IPS DF 6.9 (cell line): Measurements from ENCODE around the gene SEMA5B.

Experiments
- DNase-seq: peaks from one replicate; pipeline ENCODE4 v3.0.0-alpha.2; 2013; ENCODE audit warnings: low read depth, low spot score
- H3K27ac ChIP-seq: one replicate; pipeline ENCODE4 v1.5.1; 2013; ENCODE audit warnings: low read length, control low read depth
- H3K27me3 ChIP-seq: 2 replicates; pipeline ENCODE4 v1.6.1; 2013; ENCODE audit warnings: mild to moderate bottlenecking, low read length; ENCODE audit not compliant: control insufficient read depth, insufficient read depth
- H3K36me3 ChIP-seq: 2 replicates; pipeline ENCODE4 v1.6.1; 2013; ENCODE audit warnings: low read length; ENCODE audit not compliant: control insufficient read depth, insufficient read depth
- H3K4me1 ChIP-seq: 2 replicates; pipeline ENCODE4 v1.6.1; 2013; ENCODE audit warnings: low read length; ENCODE audit not compliant: control insufficient read depth, insufficient read depth
- H3K4me3 ChIP-seq: 2 replicates; pipeline ENCODE4 v1.5.1; 2013; ENCODE audit warnings: mild to moderate bottlenecking, low read length
- H3K9me3 ChIP-seq: 2 replicates; pipeline ENCODE4 v1.6.1; 2013; ENCODE audit warnings: low read length, inconsistent platforms; ENCODE audit not compliant: control insufficient read depth, insufficient read depth
- WGBS: extraction: QIAGEN DNeasy Blood & Tissue Kit; methylation state at CpG from one replicate; pipeline ENCODE4 v1.1.7; 2013; ENCODE audit warnings: mixed read lengths, missing lambda C conversion rate; ENCODE audit not compliant: insufficient read length, insufficient coverage; 5-methylcytosine and 5-hydroxymethylcytosine counted together

Gene SEMA5B

DNA sequence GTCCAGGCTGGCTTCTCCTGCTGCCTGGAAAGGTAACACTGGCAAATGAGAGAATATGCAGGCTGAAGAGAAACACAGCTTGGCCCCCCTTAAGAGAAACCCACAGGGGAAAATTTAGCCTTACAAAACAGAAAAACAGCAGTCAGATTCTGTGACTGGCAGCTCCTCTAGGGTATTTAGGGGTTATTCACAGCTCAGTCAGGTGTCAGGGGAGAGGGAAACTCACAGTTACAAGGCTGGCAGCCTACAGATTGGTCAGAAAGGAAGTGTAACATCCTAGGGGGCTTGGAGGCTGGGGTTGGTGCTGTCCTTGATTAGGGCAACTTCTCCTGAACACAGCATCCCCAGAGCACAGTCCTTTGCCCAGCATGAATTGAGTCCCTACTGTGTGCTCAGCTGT lies 81.4 kb downstream of the SEMA5B start:
- DNase-seq = no peak
- no peaks in the 10 kb centered on the region; the same call in 1 of the 2 replicates for H3K4me1 ChIP-seq
- no peaks in the 10 kb centered on the region for H3K27me3 ChIP-seq
- no peaks in the 10 kb centered on the region for H3K9me3 ChIP-seq
- H3K4me3 ChIP-seq = no peak overlapping the region
- H3K27ac ChIP-seq = no peak overlapping the region
- no peaks in the 10 kb centered on the region for H3K36me3 ChIP-seq

DNA sequence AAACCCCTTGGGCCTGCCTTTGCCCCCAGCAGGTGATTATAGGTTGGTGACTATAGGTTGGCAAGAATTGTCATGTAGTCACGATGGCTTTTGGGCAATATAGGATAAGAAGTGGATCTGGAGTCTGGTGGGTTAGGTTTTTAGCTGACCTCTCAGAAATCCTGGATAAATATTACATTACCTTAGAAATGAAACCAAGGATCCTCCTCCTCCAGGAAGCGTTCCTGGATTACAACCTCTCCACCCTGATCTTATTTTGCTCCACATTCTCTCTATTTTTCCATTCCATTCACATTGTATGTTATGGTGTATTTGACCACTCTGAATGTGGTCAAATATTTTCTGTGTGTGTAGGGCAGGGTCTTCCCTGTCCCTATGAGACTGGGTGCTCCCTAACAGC lies 82.3 kb downstream of the SEMA5B start:
- Histone ChIP-seq H3K27ac (no peak overlapping the region), H3K4me1 (no peaks in the 10 kb centered on the region; the same call in 1 of the 2 replicates), H3K36me3 (no peaks in the 10 kb centered on the region), H3K4me3 (no peak overlapping the region), H3K9me3 (no peaks in the 10 kb centered on the region), H3K27me3 (no peaks in the 10 kb centered on the region)
- DNase-seq = no peak
- WGBS = no CpG with 5 or more reads among the region's 2 CpGs

DNA sequence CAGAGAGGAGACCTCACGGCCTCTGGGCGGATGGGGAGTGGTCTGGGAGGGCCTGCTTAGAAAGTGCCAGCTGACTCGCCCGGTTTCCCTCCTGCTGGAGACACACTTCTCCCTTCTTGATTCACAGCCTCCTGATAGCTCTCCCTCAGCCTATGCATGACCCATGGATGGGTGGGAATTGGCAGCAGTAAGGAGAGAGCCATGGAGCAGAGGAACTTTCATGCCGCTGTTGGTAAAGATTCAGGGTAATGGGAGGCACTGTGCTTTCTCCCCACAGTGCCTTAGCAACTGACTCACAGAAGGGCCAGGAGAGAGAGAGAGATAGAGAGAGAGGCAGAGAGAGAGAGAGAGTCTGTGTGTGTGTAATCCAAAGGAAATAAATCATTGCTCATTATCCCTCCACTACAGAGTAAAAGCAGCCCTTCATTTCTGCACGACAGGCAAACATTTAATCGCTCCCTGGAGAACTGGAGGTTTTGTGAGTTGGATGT lies 82.8 kb downstream of the SEMA5B start:
- Histone ChIP-seq H3K27ac (no peak overlapping the region), H3K9me3 (no peaks in the 10 kb centered on the region), H3K36me3 (no peaks in the 10 kb centered on the region), H3K27me3 (no peaks in the 10 kb centered on the region), H3K4me3 (no peak overlapping the region), H3K4me1 (no peaks in the 10 kb centered on the region; the same call in 1 of the 2 replicates)
- no peak for DNase-seq
- no CpG with 5 or more reads among the region's 7 CpGs for WGBS

DNA sequence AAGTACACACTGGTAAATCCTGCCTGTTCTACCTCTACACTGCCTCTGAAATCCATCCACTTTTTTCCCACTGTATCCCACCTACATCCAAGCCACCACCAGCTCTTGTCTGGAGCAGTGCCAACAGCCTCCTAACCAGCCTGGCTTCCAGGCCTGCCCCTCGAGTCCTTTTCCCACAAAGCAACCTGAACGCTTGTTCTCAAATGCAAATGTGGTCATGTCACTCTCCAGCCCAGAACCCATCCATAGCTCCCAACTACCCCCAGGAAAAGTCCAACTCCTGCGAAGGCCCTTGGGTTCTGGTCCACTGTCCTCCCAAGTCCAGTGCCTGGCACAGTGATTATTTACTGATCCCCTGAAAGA lies 83.8 kb downstream of the SEMA5B start:
- no CpG with 5 or more reads among the region's 3 CpGs for WGBS
- Histone ChIP-seq H3K27ac (no peak overlapping the region), H3K9me3 (no peaks in the 10 kb centered on the region), H3K36me3 (no peaks in the 10 kb centered on the region), H3K4me1 (no peaks in the 10 kb centered on the region; the same call in 1 of the 2 replicates), H3K4me3 (no peak overlapping the region), H3K27me3 (no peaks in the 10 kb centered on the region)
- no peak for DNase-seq

DNA sequence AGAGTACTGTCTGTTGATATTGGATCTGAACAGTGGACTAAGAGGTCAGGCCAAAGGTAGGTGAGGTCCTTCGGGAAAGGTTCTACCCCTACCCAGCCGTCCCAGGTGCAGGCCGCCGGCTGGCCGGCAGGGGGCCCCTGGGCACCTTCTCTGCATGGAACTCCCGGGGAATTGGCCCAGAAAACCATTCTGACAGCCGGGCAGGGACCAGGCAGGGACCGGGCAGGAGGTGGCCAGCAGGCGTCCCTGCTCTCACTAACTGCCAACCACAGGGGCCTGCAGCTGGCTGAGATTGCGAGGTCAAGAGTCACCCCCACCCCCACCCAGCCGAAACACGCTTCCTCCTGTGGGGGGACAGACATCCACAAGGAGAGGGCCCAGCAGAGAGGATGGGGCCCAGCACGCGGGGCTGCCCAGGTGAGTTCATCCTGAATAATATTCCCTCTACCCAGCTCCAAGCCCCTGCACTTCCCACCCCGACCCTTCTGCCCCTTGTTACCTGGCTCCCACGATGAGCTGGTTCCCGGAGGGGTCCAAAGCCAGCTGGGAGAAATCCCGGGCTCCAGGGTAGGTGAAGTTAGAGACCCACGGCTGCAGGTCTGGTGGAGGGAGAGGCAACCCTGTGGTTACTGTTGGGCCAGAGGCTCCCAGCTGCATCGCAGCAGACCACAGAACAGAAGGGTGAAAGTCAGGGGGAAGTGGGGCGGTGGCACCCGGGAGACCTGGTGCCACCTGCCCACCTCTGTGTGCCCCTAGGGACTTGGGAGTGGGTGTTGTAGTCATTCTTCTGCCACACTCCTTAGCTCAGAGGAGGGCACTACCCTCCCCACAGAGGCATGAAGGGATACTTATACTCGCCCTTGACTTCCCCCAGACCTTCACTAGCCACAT lies 84.4 kb downstream of the SEMA5B start:
- Histone ChIP-seq H3K9me3 (no peaks in the 10 kb centered on the region), H3K4me1 (no peaks in the 10 kb centered on the region), H3K27ac (no peak overlapping the region), H3K4me3 (no peak overlapping the region), H3K36me3 (no peaks in the 10 kb centered on the region), H3K27me3 (no peaks in the 10 kb centered on the region)
- no CpG with 5 or more reads among the region's 23 CpGs for WGBS
- peak; percentile 50 for DNase-seq

DNA sequence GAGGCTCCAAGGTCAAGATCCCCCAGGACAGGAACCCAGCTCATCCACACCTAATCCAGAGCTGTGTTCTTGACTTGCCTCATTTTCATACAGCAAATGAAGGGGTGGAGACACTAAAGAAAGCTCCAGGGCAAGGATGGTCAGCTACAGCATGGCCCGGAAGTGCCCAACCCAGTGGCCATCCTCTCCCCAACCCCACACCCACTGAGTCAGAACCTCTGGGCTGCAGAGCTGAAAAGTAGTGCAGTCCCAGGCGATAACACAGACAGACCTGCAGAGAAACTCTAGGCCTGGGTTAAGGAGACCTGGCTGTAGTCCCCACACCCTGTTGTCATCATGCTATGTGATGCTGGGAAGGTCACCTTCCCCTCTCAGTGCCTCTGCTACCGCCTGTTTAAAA lies 85.3 kb downstream of the SEMA5B start:
- no peak overlapping the region for H3K27ac ChIP-seq
- H3K4me3 ChIP-seq = no peak overlapping the region
- WGBS = no CpG with 5 or more reads among the region's 3 CpGs
- H3K4me1 ChIP-seq = no peaks in the 10 kb centered on the region
- no peaks in the 10 kb centered on the region for H3K36me3 ChIP-seq
- no peaks in the 10 kb centered on the region for H3K9me3 ChIP-seq
- no peak for DNase-seq
- H3K27me3 ChIP-seq = no peaks in the 10 kb centered on the region

DNA sequence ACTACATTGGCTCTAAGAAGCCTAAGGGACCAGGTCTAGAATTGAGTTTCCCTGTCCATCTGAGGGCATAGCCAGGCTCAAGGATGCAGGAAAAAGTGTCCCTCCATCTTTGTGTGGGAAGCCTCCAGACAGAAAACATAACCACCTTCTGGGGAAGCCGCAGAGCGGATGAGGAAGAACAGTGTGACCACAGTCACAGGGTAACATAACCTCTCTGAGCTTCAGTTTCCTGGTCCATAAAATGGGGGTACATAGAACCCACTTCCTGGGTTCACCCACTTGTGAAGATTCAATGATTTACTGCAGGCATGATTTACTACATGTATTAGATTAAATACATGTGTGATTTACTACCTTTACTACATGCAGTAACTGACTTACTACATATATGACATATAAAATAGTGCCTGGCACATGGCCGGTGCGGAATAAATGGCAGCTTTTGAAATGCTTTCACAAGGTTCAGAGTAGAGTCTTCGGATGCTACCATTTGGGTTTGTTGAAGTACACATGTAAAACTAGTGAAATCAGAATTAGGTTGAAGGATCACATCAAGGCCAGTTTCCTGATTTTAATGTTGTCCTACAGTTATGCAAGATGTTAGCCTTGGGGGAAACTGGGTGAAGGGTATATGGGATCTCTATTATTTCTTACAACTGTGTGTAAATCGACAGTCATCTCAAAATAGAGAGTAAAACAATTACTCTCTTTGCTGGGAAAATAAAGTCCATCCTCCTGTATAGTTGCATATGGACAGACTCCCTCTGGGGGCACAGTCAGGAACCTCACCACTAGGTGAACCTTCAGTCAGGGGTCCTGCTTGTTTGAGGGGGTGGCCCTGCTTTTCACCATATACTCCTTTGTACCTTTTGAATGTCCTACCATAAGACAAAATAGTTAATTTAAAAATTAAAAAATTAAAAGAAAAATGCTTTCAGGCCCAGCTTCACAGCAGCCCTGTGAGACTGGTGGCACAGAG lies 86.0 kb downstream of the SEMA5B start:
- no peaks in the 10 kb centered on the region for H3K9me3 ChIP-seq
- DNase-seq = no peak
- H3K27me3 ChIP-seq = no peaks in the 10 kb centered on the region
- no peak overlapping the region for H3K4me3 ChIP-seq
- WGBS = no CpG with 5 or more reads among the region's 6 CpGs
- no peaks in the 10 kb centered on the region for H3K4me1 ChIP-seq
- H3K36me3 ChIP-seq = no peaks in the 10 kb centered on the region
- H3K27ac ChIP-seq = no peak overlapping the region

DNA sequence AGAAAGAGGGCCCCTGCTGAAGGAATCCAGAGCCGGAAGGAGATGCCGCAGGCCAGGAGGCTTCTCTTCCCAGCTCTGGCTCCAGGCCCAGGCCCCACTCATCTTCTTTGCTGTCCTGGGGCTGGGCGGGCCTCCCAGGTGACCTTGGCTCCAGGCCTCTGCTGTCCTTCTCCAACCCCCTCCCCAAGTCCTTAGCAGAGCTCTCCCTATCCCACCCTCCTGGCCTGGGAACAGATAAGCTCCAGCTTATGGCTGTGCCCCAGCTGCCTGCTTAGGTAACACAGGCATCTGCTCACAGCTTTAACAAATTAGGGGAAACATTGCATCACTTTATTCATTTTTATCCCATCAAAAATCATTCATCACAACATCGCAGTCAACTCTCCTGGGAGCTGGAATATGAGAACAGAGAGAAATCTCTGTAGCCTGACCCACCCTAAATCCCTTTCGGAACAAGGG lies 86.9 kb downstream of the SEMA5B start:
- no peak overlapping the region for H3K27ac ChIP-seq
- no peaks in the 10 kb centered on the region for H3K27me3 ChIP-seq
- WGBS = no CpG with 5 or more reads among the region's 5 CpGs
- DNase-seq = no peak
- H3K4me3 ChIP-seq = no peak overlapping the region
- H3K9me3 ChIP-seq = no peaks in the 10 kb centered on the region
- H3K4me1 ChIP-seq = no peaks in the 10 kb centered on the region
- H3K36me3 ChIP-seq = no peaks in the 10 kb centered on the region

DNA sequence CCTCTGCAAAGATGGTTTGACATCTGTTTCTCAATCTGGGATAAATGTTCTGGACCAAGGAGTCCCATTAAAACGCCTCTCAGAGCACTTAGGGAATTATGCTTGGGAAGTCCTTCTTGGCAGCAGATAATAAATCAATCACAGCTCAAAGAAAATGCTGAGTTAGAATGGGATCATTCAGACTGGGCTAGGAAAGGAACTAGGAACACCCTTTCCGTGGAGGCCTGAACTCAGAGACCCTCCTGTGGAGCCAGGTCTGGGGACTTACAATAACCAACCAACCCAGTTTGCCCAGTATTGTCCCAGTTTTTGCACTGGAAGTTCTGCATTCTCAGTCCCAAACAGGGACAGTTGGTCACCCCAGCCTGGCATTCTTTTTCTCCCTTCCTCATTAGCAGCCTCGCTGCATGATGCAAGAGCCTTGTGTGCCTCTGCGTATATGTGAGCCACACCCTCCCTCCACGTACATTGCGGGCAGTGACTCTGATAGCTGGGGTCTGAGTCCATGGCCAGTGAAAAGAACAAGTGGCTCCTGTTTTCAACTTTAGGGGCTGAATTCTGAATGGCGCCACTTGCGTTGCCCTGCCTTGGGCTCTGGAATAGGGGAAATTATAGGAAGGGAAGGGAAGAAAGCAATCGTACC lies 88.7 kb downstream of the SEMA5B start:
- Histone ChIP-seq H3K4me1 (no peaks in the 10 kb centered on the region), H3K27ac (no peak overlapping the region), H3K27me3 (no peaks in the 10 kb centered on the region), H3K4me3 (no peak overlapping the region), H3K9me3 (no peaks in the 10 kb centered on the region), H3K36me3 (no peaks in the 10 kb centered on the region)
- no CpG with 5 or more reads among the region's 9 CpGs for WGBS
- no peak for DNase-seq

DNA sequence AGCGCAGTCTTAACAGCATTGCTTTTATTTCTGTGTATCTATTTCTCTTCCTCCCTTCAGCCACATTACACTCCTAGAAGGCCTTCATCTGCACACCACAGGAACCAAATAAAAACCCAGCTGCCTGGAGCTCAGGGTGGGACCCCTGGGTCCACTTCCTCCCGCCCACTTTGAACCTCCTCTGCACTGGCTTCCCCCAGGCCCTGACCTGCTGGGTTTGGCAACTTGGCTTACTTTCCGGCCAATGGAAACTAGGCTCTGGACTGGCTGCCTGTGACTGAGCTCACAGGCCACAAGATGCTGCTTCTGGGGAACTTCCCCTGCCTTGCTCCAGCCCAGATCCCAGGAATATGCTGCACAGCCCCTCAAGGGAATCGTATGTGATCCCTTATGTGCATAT lies 89.8 kb downstream of the SEMA5B start:
- Histone ChIP-seq H3K9me3 (no peaks in the 10 kb centered on the region), H3K36me3 (no peaks in the 10 kb centered on the region), H3K27me3 (no peaks in the 10 kb centered on the region), H3K4me1 (no peaks in the 10 kb centered on the region), H3K27ac (no peak overlapping the region), H3K4me3 (no peak overlapping the region)
- DNase-seq = no peak
- WGBS = no CpG with 5 or more reads among the region's 4 CpGs
